IMR-90 (cell line): ENCODE data around the gene TCF20. TPM values are rescaled to one million over a fixed set of nuclear protein-coding genes. Genes with fewer than 3 reads are reported as not detected.

Experiments
- ATAC-seq: fragments of 200-7000 bp; cut with Tn5 transposase; 2 replicates; pipeline ENCODE4 v1.9.1; 2020; ENCODE audit warnings: low read depth, mild to moderate bottlenecking, moderate library complexity
- BruUV-seq: library from RNA; stranded (reverse); fragments of 400-500 nt; replicated peaks from 2 replicates; lab custom pipeline; 2021; lab: Mats Ljungman, UMichigan
- CTCF ChIA-PET: fragments of 300-600 bp; formaldehyde crosslinking; extraction: SDS; loops from one replicate; lab custom pipeline; 2021; ENCODE audit warnings: antibody characterized with exemption; lab: Yijun Ruan, JAX
- POLR2A ChIA-PET: fragments of 300-600 bp; sonication (Branson Sonifier 250); formaldehyde crosslinking; loops from one replicate; lab custom pipeline; 2022; ENCODE audit warnings: antibody characterized with exemption; ENCODE audit not compliant: unreplicated experiment; lab: Charles Lee
- DNase-seq: peaks from one replicate; pipeline ENCODE4 v3.0.0; 2013
- H2AFZ ChIP-seq: replicated peaks from 2 replicates; pipeline ENCODE3; 2013; ENCODE audit warnings: low read length, mild to moderate bottlenecking; ENCODE audit not compliant: poor library complexity
- H2AK5ac ChIP-seq: 2 replicates; pipeline ENCODE4 v1.6.1; 2013; ENCODE audit warnings: low read depth, low read length, inconsistent platforms
- H2AK9ac ChIP-seq: replicated peaks from 2 replicates; pipeline ENCODE3; 2013; ENCODE audit warnings: mild to moderate bottlenecking, low read depth, low read length, moderate library complexity; ENCODE audit not compliant: poor library complexity
- H2BK120ac ChIP-seq: 2 replicates; pipeline ENCODE4 v1.6.1; 2013; ENCODE audit warnings: low read depth, low read length, inconsistent platforms
- H2BK15ac ChIP-seq: 3 replicates; pipeline ENCODE4 v1.6.1; 2013; ENCODE audit warnings: low read depth, low read length, inconsistent platforms
- H2BK20ac ChIP-seq: 2 replicates; pipeline ENCODE4 v1.6.1; 2013; ENCODE audit warnings: low read depth, mild to moderate bottlenecking, inconsistent platforms, low read length, moderate library complexity
- H2BK5ac ChIP-seq: 2 replicates; pipeline ENCODE4 v1.6.1; 2013; ENCODE audit warnings: mild to moderate bottlenecking, low read depth, low read length, inconsistent platforms; ENCODE audit not compliant: poor library complexity, severe bottlenecking
- H3K14ac ChIP-seq: replicated peaks from 2 replicates; pipeline ENCODE4 v1.6.1; 2013; ENCODE audit warnings: low read depth, low read length, inconsistent platforms
- H3K18ac ChIP-seq: 2 replicates; pipeline ENCODE4 v1.6.1; 2013; ENCODE audit warnings: low read depth, low read length, control low read depth
- H3K23ac ChIP-seq: 2 replicates; pipeline ENCODE4 v1.6.1; 2013; ENCODE audit warnings: low read depth, low read length, inconsistent platforms
- H3K27ac ChIP-seq: 2 replicates; pipeline ENCODE4 v1.5.1; 2013; ENCODE audit warnings: mild to moderate bottlenecking, control low read depth, low read length; ENCODE audit not compliant: insufficient read depth
- H3K27me3 ChIP-seq: 2 replicates; pipeline ENCODE4 v1.6.1; 2013; ENCODE audit warnings: low read length; ENCODE audit not compliant: control insufficient read depth, insufficient read depth
- H3K36me3 ChIP-seq: 2 replicates; pipeline ENCODE4 v1.6.1; 2013; ENCODE audit warnings: low read length, mixed read lengths; ENCODE audit not compliant: control insufficient read depth, insufficient read depth
- H3K4ac ChIP-seq: 2 replicates; pipeline ENCODE4 v1.6.1; 2013; ENCODE audit warnings: low read depth, low read length, inconsistent platforms
- H3K4me1 ChIP-seq: 2 replicates; pipeline ENCODE4 v1.6.1; 2013; ENCODE audit warnings: low read length, mixed read lengths; ENCODE audit not compliant: control insufficient read depth, insufficient read depth
- H3K4me2 ChIP-seq: 2 replicates; pipeline ENCODE4 v1.6.1; 2013; ENCODE audit warnings: low read depth, mild to moderate bottlenecking, control low read depth, low read length, moderate library complexity
- H3K4me3 ChIP-seq: 2 replicates; pipeline ENCODE4 v1.5.1; 2013; ENCODE audit warnings: low read depth, mild to moderate bottlenecking, control low read depth, low read length, moderate library complexity; ENCODE audit not compliant: insufficient read depth
- H3K56ac ChIP-seq: 2 replicates; pipeline ENCODE4 v1.6.1; 2013; ENCODE audit warnings: low read length, inconsistent platforms; ENCODE audit not compliant: insufficient read depth; ENCODE audit errors: extremely low read depth
- H3K79me1 ChIP-seq, 2 experiments: 2 replicates each; pipeline ENCODE4 v1.6.1; 2013; ENCODE audit warnings: low read length in 2 of 2, inconsistent platforms in 1 of 2, low read depth in 1 of 2
- H3K9ac ChIP-seq: 2 replicates; pipeline ENCODE4 v1.6.1; 2013; ENCODE audit warnings: low read depth, low read length, control low read depth
- H3K9me1 ChIP-seq: 2 replicates; pipeline ENCODE4 v1.6.1; 2013; ENCODE audit warnings: low read length, inconsistent platforms; ENCODE audit not compliant: insufficient read depth
- H3K9me3 ChIP-seq: 2 replicates; pipeline ENCODE4 v1.6.1; 2013; ENCODE audit warnings: low read length; ENCODE audit not compliant: control insufficient read depth, insufficient read depth
- H4K20me1 ChIP-seq: 2 replicates; pipeline ENCODE4 v1.6.1; 2013; ENCODE audit warnings: low read length, inconsistent platforms; ENCODE audit not compliant: insufficient read depth
- H4K5ac ChIP-seq: 2 replicates; pipeline ENCODE4 v1.6.1; 2013; ENCODE audit warnings: mild to moderate bottlenecking, low read depth, low read length, control low read depth
- H4K8ac ChIP-seq, 2 experiments: 2 replicates each; pipeline ENCODE4 v1.6.1; 2013; ENCODE audit warnings: low read depth in 2 of 2, low read length in 2 of 2, control low read depth in 1 of 2, inconsistent platforms in 1 of 2
- H4K91ac ChIP-seq: 2 replicates; pipeline ENCODE4 v1.6.1; 2013; ENCODE audit warnings: low read depth, low read length, inconsistent platforms; ENCODE audit not compliant: insufficient read depth
- BHLHE40 ChIP-seq: fragments of 150-350 bp; IDR thresholded peaks from 2 replicates; pipeline ENCODE4 v1.6.1; 2016; ENCODE audit warnings: mild to moderate bottlenecking, low read depth, low read length
- CEBPB ChIP-seq: IDR thresholded peaks from 2 replicates; pipeline ENCODE4 v1.6.1; 2012; ENCODE audit warnings: low read depth, low read length, improper control_type of control experiment
- CHD1 ChIP-seq: IDR thresholded peaks from 2 replicates; pipeline ENCODE4 v1.6.1; 2012; ENCODE audit warnings: low read depth, low read length, improper control_type of control experiment
- FOS ChIP-seq: fragments of 150-350 bp; IDR thresholded peaks from 2 replicates; pipeline ENCODE4 v1.6.1; 2016; ENCODE audit warnings: low read depth, low read length
- MAFK ChIP-seq: IDR thresholded peaks from 2 replicates; pipeline ENCODE4 v1.6.1; 2012; ENCODE audit warnings: low read depth, low read length, improper control_type of control experiment
- MAZ ChIP-seq: IDR thresholded peaks from 2 replicates; pipeline ENCODE4 v1.6.1; 2012; ENCODE audit warnings: low read depth, mild to moderate bottlenecking, low read length, improper control_type of control experiment, moderate library complexity, borderline replicate concordance
- MXI1 ChIP-seq: IDR thresholded peaks from 2 replicates; pipeline ENCODE4 v1.6.1; 2012; ENCODE audit warnings: low read depth, mild to moderate bottlenecking, low read length, moderate library complexity, borderline replicate concordance
- NFE2L2 ChIP-seq: fragments of 150-350 bp; IDR thresholded peaks from 2 replicates; pipeline ENCODE4 v1.6.1; 2016; ENCODE audit warnings: low read depth, mild to moderate bottlenecking, low read length
- POLR2A ChIP-seq: IDR thresholded peaks from 2 replicates; pipeline ENCODE4 v1.6.1; 2012; ENCODE audit warnings: mild to moderate bottlenecking, low read depth, low read length
- RAD21 ChIP-seq: IDR thresholded peaks from 2 replicates; pipeline ENCODE4 v1.6.1; 2012; ENCODE audit warnings: low read length, improper control_type of control experiment
- RCOR1 ChIP-seq: IDR thresholded peaks from 2 replicates; pipeline ENCODE4 v1.6.1; 2012; ENCODE audit warnings: mild to moderate bottlenecking, low read length, improper control_type of control experiment; ENCODE audit not compliant: insufficient replicate concordance
- RFX5 ChIP-seq: IDR thresholded peaks from 2 replicates; pipeline ENCODE4 v1.8.0; 2012; ENCODE audit warnings: low read depth, mild to moderate bottlenecking, low read length, moderate library complexity
- SMC3 ChIP-seq: fragments of 150-350 bp; IDR thresholded peaks from 2 replicates; pipeline ENCODE4 v1.6.1; 2016; ENCODE audit warnings: low read depth, mild to moderate bottlenecking, antibody characterized with exemption, low read length, moderate library complexity
- WGBS, 2 experiments: methylation state at CpG; one replicate each; pipeline versions ENCODE4 v1.1.5 to v1.1.7; 2013; ENCODE audit warnings: missing lambda C conversion rate in 2 of 2; ENCODE audit not compliant: insufficient read length in 1 of 2; ENCODE audit errors: extremely low coverage in 2 of 2; 5-methylcytosine and 5-hydroxymethylcytosine counted together
- dilution Hi-C: fragments of 300-500 bp; cut with HindIII; formaldehyde crosslinking; loops from one replicate; pipeline ENCODE4 v1.14.3; 2018; ENCODE audit warnings: low sequenced_read_pairs; ENCODE audit not compliant: unreplicated experiment
- in situ Hi-C: fragments of 300-500 bp; cut with MboI; formaldehyde crosslinking; loops from 3 replicates; pipeline ENCODE4 v1.14.3; 2019; ENCODE audit warnings: low sequenced_read_pairs, inconsistent platforms, mixed read lengths
- intact Hi-C: fragments of 100-400 bp; cut with micrococcal nuclease; formaldehyde crosslinking; loops from 2 replicates; pipeline ENCODE4 v1.10.0; 2022
- polyA plus RNA-seq, 3 experiments: library from polyadenylated mRNA; depleted of rRNA; stranded (reverse); fragments of >200 nt; gene quantifications; 2 replicates each; pipeline ENCODE4 v1.2.3, GENCODE V29; 2012; ENCODE audit warnings: low replicate concordance in 1 of 3
- total RNA-seq: library from RNA; depleted of rRNA; stranded (reverse); fragments of >200 nt; gene quantifications from 2 replicates; pipeline ENCODE4 v1.2.3, GENCODE V29; 2012
- TF ChIP-seq, protein P1 (sequence below): fragments of 150-350 bp; IDR thresholded peaks from 2 replicates; pipeline ENCODE4 v1.6.1; 2017; ENCODE audit warnings: mild to moderate bottlenecking, antibody characterized with exemption, low read length, low read depth
- TF ChIP-seq, protein P2 (sequence below): fragments of 150-350 bp; IDR thresholded peaks from 2 replicates; pipeline ENCODE4 v1.6.1; 2016; ENCODE audit warnings: low read depth, mild to moderate bottlenecking, low read length, moderate library complexity, borderline replicate concordance
- TF ChIP-seq, protein P3 (sequence below): conservative IDR thresholded peaks from 2 replicates; pipeline ENCODE4 v1.5.1; 2012; ENCODE audit warnings: mild to moderate bottlenecking, low read depth, low read length, improper control_type of control experiment

The TCF20 gene
- total and polyA plus RNA-seq, 2 of the 4 experiments (the other 2 are of a cell fraction), result 8.9 to 23.7 TPM

DNA sequence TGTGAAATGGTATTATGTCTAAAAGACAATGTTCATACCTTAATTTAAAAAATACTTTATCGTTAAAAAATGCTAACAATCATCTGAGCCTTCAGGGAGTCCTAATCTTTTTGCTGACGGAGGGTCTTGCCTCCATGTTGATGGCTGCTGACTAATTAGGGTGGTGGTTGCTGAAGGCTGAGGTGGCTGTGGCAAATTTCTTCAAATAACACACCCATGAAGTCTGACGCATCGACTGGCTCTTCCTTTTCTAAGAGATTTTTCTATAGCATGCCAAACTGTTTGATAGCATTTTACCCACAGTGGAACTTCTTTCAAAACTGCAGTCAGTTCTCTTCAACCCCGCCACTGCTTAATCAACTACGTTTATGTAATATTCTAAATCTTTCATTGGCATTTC is 33.6 kb downstream of the TCF20 start:
- Histone ChIP-seq H4K20me1 (peaks cover 47% of the 10 kb centered on the region), H3K36me3 (no peaks in the 10 kb centered on the region; the same call in 1 of the 2 replicates), H2AK9ac (no peak overlapping the region), H3K4me1 (no peaks in the 10 kb centered on the region), H3K27ac (no peak overlapping the region), H4K5ac (no peak overlapping the region), H3K9me1 (no peaks in the 10 kb centered on the region), H4K91ac (no peak overlapping the region), H2BK5ac (no peak overlapping the region), H2AK5ac (no peak overlapping the region), H3K4me2 (no peak overlapping the region), H2BK15ac (no peak overlapping the region), H3K9ac (no peak overlapping the region), H3K4me3 (no peak overlapping the region), H3K18ac (no peak overlapping the region), H2BK120ac (no peak overlapping the region), H3K27me3 (no peaks in the 10 kb centered on the region), H3K14ac (no peak overlapping the region), H2AFZ (no peak overlapping the region), H3K56ac (no peak overlapping the region), H3K9me3 (peaks cover 10% of the 10 kb centered on the region), H4K8ac (no peak overlapping the region), H3K23ac (no peak overlapping the region), H2BK20ac (no peak overlapping the region), H3K79me1 (peaks cover 35 to 71% of the 10 kb centered on the region in 2 experiments), H3K4ac (no peak overlapping the region)
- DNase-seq (no peak), ATAC-seq (no peak)
- intact Hi-C loops (no loop called here), dilution Hi-C loops (no loop called here), in situ Hi-C loops (no loop called here)
- TF ChIP-seq, protein P1, sequence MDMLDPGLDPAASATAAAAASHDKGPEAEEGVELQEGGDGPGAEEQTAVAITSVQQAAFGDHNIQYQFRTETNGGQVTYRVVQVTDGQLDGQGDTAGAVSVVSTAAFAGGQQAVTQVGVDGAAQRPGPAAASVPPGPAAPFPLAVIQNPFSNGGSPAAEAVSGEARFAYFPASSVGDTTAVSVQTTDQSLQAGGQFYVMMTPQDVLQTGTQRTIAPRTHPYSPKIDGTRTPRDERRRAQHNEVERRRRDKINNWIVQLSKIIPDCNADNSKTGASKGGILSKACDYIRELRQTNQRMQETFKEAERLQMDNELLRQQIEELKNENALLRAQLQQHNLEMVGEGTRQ, result no peak
- no peak for TF ChIP-seq MAFK
- TF ChIP-seq MXI1, result no peak
- TF ChIP-seq CHD1, result no peak
- no peak for TF ChIP-seq NFE2L2
- TF ChIP-seq RFX5, result no peak
- TF ChIP-seq RCOR1, result no peak
- TF ChIP-seq CEBPB, result no peak
- TF ChIP-seq, protein P2, sequence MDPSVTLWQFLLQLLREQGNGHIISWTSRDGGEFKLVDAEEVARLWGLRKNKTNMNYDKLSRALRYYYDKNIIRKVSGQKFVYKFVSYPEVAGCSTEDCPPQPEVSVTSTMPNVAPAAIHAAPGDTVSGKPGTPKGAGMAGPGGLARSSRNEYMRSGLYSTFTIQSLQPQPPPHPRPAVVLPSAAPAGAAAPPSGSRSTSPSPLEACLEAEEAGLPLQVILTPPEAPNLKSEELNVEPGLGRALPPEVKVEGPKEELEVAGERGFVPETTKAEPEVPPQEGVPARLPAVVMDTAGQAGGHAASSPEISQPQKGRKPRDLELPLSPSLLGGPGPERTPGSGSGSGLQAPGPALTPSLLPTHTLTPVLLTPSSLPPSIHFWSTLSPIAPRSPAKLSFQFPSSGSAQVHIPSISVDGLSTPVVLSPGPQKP, result no peak
- TF ChIP-seq, protein P3, sequence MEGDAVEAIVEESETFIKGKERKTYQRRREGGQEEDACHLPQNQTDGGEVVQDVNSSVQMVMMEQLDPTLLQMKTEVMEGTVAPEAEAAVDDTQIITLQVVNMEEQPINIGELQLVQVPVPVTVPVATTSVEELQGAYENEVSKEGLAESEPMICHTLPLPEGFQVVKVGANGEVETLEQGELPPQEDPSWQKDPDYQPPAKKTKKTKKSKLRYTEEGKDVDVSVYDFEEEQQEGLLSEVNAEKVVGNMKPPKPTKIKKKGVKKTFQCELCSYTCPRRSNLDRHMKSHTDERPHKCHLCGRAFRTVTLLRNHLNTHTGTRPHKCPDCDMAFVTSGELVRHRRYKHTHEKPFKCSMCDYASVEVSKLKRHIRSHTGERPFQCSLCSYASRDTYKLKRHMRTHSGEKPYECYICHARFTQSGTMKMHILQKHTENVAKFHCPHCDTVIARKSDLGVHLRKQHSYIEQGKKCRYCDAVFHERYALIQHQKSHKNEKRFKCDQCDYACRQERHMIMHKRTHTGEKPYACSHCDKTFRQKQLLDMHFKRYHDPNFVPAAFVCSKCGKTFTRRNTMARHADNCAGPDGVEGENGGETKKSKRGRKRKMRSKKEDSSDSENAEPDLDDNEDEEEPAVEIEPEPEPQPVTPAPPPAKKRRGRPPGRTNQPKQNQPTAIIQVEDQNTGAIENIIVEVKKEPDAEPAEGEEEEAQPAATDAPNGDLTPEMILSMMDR, result no peak
- no peak for TF ChIP-seq FOS
- TF ChIP-seq SMC3, result no peak
- TF ChIP-seq RAD21, result no peak
- TF ChIP-seq MAZ, result no peak
- no peak for TF ChIP-seq BHLHE40
- no peak for TF ChIP-seq POLR2A
- no TSS peak for BruUV-seq
- POLR2A ChIA-PET, result no interaction called here
- 98% methylated on average over 4 of the region's 6 CpGs; no CpG with 5 or more reads in 1 of the 2 experiments for WGBS, 2 experiments
- CTCF ChIA-PET, result no interaction called here
